HUDEP-2 (cell line): Measurements from ENCODE around the gene ARNT2.
"Not testable (repeated sequence)": the region's sequence is repeated elsewhere in the genome, so short reads cannot be mapped to it uniquely, and the experiment has no call there.

Source experiments
- DNase-seq, 76 experiments: peaks; one replicate each; lab custom pipeline; 2025; ENCODE audit not compliant: unreplicated experiment in 76 of 76; lab: John Stamatoyannopoulos, UW

Gene ARNT2

GRCh38 chr15:80509800-80510199 is 105.6 kb downstream of the ARNT2 start:
- DNase-seq: no peak

- not testable (repeated sequence) for DNase-seq
Measured at GRCh38 chr15:80510985-80511384, 106.8 kb downstream of the ARNT2 start.

DNA sequence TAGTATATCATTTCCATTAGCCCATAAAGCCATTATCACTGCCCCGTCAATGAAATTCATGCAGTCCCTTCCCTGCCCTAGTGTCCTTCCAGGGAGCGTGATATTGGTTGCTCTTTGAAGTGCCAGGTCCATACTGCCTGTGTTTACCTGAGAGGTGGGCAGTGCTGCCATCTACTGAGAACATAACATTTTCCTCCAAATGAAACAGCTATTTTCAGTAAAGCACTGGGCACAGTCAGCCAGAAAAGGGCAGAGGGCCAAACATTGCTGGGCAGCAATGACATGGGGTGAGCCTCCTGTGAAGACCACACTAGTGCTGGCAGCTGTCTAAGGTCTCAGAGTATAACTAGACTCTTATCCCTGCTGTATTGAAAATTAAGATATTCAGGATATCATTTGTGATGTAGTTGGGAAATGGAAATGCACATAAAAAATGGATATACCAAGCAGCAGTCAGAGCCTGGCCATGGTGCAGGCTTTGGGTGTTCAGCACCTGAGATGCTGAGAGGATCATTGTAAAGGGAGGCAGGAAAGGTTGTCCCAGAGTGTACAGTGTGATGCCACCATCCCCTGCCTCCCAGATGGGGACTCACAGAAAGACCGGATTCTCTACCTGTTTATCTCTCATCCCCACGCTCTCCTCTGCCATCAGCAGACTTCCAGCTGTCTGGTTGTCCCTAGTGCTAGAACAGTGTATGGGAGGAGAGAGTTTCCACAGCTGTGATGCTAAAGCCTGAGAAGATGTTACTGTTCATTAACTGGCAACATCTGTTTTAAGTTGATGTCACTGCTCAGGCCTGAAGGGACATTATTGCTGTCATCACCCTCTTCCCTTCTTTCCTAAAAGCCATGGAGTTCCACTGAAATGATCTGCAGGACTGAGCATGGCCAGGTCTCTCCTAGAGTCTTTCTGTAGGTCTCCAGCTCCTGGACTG is 108.8 kb downstream of the ARNT2 start:
- DNase-seq: peak in 1 of 76 experiments; percentile 2

DNA sequence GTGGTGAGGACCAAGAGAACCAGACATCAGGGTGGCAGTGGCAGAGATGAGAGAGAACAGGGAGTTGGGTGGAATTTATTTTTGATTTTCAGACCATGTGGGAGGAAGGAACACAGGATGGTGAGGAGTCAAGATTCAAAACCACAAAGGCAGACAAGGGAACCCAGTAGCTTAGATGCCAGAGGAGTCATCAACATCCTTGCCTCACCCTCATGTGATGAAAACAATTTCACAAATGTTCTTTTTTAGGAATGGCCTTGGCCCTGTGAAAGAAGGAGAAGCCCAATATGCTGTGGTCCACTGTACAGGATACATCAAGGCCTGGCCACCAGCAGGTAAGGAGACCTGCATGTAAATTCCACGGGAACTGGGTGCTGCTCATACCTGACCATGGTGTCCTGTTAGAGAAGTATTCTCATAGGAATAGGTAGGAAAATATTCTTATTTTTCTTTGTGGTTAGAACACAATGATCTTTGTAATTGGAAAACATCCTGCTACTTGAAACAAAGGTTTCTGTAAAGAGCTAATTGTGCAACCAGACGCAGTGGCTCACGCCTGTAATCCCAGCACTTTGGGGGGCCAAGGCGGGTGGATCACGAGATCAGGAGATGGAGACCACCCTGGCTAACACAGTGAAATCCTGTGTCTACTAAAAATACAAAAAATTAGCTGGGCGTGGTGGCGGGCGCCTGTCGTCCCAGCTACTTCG is 110.0 kb downstream of the ARNT2 start:
- DNase-seq: no peak

DNA sequence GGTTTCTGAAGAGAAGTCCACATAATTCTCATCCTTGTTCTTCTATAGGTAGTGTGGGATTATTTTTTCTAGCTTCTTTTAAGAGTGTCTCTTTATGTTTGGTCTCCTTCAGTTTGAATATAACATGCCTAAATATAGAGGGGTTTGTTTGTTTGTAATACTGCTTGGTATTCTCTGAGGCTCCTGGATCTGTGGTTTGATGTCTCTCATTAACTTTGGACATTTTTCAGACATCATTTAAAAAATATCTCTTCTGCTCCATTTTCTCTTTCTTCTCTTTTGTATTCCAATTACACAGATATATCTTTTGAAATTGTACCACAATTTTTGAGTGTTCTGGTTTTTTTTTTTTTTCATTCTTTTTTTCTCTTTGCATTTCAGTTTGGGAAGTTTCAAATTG is 113.1 kb downstream of the ARNT2 start:
- DNase-seq: no peak

DNA sequence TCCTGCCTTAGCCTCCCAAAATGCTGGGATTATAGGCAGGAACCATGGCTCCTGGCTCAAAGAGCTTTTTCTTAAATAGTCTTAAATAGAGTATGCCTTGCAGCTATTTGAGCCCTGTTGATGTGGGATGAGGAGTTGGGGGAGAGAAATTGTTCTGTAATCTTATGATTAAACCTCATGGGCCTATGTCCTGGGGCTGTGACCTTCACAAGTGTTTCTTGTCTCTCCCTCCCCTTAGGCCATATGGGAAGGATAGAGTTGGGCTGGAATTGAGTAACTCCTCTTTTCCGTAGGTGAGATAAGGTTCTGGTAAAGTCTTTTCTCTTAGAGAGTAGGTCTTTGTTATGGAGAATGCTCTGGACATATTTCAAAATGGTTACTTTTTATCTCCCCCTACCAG is 114.3 kb downstream of the ARNT2 start:
- DNase-seq: no peak

- no peak for DNase-seq
Measured at GRCh38 chr15:80523746-80524145, 119.6 kb downstream of the ARNT2 start.

DNA sequence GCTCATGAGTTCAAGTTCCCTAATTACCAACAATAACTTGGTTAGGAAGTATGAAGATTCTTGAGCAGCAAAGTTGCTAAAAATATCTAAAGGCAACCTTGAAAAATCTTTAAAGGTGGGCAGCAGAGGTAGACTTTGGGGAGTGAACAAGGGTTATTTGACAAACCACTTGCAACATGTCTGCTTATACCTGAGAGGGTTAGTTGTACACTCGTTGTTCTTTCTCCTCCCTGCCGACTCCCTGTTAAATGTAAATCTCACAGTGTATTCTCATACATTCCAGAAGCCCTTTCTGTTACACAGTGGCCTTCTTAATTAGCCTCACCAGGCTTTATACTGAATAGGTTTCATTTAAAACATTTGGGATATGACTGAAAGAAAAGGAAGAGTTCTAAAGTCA is 121.7 kb downstream of the ARNT2 start:
- no peak for DNase-seq

DNA sequence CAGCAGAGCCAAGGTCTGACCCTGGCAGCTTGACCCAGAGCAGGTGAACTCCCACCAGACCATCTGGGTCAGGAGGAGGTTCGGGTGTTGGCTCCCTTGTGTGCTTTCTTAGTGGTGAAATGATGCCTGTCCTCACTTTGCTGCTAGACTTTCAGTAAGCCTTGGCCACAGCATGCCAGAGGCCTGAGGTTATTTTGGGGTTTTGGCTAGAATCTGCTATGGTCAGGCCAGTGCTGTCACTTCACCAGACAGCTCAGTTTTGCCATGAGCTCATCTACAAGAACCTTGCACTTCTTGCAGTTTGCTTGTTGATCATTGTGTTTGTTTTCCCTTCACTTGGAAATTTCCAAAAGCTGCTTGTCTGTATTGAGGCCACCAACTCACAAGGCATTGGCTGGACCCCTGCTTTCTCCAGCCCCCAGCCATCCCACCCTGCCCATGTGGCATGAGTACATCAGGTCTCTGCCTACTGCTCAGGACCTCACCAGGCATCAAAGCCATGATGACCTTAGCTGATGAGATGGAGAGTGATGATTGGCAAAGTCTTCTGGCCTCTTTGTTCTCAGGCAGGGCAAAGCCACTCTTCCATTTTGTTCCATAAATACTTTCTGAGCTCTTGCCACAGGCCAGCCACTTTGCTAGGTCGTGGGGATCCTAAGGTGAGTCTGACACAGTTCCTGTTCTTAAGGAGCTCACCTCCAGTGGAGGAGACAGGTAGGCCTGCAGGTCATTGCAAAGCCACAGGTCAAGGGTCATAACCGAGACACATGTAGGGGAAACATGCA is 122.6 kb downstream of the ARNT2 start:
- no peak for DNase-seq

- no peak for DNase-seq
Measured at GRCh38 chr15:80527406-80527805, 123.2 kb downstream of the ARNT2 start.

DNA sequence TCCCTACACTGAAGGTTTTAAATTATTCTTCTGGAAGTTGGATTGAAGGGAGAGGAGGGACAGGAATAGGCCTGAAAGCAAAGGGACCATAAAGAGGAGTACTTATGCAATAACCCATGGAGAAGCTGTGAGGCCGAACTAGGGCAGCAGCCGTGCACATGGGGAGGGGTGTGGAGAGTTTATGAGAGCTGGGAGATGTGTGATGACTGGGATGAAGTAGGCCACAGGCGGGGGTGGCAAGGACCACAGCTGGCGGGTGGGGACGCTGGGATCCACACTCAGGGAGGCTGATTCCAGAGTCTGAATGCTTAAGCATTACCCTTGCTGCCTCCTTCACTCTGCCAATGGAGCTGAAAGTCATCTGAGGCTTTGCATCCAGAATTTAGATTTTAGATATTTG is 123.8 kb downstream of the ARNT2 start:
- DNase-seq: no peak

DNA sequence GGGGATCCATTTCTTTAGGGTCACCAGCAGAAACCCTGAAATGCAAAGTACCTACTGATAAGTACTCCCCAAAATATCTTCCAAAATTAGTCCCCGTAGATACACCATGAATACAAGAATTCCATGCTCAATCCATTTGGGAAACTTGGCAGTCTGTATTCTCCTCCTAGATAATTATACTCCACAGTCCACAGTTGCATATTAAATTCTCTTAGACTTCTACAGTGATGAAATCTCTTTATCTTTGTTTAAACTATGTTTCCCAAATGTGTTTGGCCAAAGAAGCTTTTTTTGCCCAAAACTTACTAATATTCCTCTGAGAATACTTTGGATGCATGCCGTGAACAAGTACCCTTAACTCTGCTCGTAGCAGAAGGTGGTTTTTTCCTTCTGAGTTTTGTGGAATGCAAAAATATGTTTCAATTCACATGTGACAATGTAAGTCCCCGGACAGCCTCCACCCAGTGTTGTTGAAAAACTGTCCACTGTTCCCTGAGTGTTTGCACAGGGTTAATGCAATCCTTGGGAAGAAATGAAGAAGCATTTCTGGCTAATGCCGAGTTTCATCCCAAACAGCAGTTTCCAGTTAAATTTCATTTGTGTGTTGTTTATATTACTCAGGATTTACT is 126.7 kb downstream of the ARNT2 start:
- DNase-seq: no peak

- DNase-seq: no peak
Measured at GRCh38 chr15:80531388-80531787, 127.2 kb downstream of the ARNT2 start.

- DNase-seq: peak in 13 of 76 experiments; percentile 1 to 19 (median 5)
Measured at GRCh38 chr15:80531796-80532195, 127.6 kb downstream of the ARNT2 start.

- no peak for DNase-seq
Measured at GRCh38 chr15:80533790-80534333, 129.7 kb downstream of the ARNT2 start.

- DNase-seq: no peak
Measured at GRCh38 chr15:80536231-80536630, 132.0 kb downstream of the ARNT2 start.

DNA sequence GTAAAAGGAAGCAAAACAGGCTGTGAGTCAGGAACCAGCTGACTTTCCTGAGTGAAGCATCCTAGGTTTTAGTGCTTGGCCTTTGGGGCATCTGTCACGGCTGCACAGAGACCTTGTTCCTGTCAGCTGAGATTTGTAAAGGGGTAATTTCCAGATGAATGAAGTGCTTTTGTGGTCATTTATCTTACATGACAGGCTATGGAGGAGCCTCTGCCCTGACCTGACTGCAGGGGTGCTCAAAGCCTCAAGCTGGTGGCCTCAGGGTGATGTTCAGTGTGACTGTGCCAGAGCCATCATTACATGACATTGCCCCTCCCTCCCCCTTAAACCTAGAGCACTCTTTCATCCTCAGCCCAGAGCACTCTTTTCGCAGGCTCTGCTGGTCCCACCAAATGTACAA is 132.5 kb downstream of the ARNT2 start:
- no peak for DNase-seq

DNA sequence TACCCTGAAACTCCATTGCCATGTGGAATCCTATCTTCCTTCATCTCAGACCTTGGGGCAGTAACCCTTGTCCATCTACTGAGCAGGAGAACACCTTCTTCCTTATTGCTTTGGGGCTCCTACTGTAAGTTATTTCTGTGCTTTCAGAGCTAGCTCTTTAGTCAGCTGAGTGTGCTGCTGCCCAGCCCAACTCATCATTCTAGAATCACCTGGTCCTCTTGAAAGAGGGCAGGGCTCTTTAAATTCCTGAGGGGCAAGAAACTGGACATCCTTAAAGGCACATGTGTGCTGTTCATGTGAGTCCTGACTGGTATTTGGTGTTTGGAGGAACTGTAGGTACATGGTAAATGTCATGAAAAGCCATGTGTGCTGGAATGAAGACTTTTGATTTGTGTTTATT is 140.9 kb downstream of the ARNT2 start:
- DNase-seq: no peak

DNA sequence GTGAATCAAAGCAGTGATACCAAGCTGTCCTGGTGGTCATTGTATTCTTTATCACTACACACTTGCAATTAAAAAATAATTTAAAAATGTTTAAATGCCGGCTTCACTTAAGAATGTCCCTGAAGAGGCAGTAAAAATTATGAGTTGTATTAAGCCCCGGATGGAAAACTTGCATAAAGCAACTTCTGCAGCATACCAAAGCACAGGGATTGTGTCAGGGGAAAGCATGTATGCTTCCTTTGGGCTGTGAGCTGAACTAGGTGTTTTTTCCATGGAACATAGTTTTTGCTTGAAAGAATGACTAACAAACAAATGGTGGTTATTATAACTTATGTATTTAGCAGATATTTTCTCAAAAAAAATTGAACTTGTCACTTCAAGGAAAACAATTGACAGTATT is 143.1 kb downstream of the ARNT2 start:
- DNase-seq: no peak

DNA sequence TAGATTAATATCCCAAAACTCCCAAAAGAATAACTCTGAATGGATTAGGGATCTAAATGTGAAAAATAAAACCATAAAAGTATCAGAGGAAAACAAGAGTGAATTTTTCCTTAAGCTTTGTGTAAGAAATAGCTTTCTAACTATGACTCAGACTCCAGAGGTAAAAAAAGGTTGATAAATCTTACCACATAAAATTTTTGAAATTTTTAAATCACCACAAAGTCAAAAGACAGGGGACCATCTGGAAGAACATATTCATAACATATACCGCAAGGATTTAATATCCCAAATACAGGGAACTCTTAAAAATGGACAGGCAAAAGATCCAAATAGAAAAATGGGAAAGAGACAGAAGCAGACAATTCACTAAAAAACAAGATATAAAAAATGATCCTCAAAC is 145.0 kb downstream of the ARNT2 start:
- no peak for DNase-seq
